ENCODE results near the gene CXCR3.

GRCh38 chrX:71618787-71619186 is 476 bp upstream of the CXCR3 start:
- no peak for TF ChIP-seq CTCF (IDR thresholded peaks at IDR 0.05; ENCODE audit: insufficient read depth, low read depth, low read length)
- TF ChIP-seq EZH2 (IDR thresholded peaks at IDR 0.05; ENCODE audit: insufficient read depth, low read length) = no peak

Measured in astrocyte (in vitro differentiated cells and primary cell).